Skin epidermis (tissue), 12 donors: ENCODE results near the gene TIMM29.
"Not testable (repeated sequence)": the region's sequence is repeated elsewhere in the genome, so short reads cannot be mapped to it uniquely, and the experiment has no call there.

Experiments used
- H3K27ac ChIP-seq, 21 experiments: fragments of 200-600 bp; sonication (generic) in 11 of 21; one replicate each; pipeline ENCODE4 v1.5.0; 2020; ENCODE audit warnings: mild to moderate bottlenecking in 3 of 21, inconsistent platforms in 2 of 21, moderate library complexity in 2 of 21
- H3K4me3 ChIP-seq, 7 experiments: fragments of 200-600 bp; sonication (generic) in 2 of 7; one replicate each; pipeline ENCODE4 v1.5.0; 2020; ENCODE audit warnings: inconsistent platforms in 2 of 7, mild to moderate bottlenecking in 2 of 7, moderate library complexity in 1 of 7

The TIMM29 gene

DNA sequence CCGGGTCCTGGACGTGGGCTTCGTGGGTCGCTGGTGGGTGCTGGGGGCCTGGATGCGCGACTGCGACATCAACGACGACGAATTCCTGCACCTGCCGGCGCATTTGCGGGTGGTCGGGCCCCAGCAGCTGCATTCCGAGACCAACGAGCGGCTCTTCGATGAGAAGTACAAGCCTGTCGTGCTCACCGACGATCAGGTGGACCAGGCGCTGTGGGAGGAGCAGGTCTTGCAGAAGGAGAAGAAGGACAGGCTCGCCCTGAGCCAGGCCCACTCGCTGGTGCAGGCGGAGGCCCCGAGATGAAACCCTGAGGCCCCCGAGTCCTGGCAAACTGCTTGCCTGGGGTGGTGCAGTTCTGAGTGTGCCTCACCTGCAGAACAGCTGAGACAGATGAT is 787 bp downstream of the TIMM29 start:
- Histone ChIP-seq H3K4me3 (peak overlapping the region; percentile 75 to 99 (median 94)), H3K27ac (peak overlapping the region; percentile 35 to 96 (median 89))

DNA sequence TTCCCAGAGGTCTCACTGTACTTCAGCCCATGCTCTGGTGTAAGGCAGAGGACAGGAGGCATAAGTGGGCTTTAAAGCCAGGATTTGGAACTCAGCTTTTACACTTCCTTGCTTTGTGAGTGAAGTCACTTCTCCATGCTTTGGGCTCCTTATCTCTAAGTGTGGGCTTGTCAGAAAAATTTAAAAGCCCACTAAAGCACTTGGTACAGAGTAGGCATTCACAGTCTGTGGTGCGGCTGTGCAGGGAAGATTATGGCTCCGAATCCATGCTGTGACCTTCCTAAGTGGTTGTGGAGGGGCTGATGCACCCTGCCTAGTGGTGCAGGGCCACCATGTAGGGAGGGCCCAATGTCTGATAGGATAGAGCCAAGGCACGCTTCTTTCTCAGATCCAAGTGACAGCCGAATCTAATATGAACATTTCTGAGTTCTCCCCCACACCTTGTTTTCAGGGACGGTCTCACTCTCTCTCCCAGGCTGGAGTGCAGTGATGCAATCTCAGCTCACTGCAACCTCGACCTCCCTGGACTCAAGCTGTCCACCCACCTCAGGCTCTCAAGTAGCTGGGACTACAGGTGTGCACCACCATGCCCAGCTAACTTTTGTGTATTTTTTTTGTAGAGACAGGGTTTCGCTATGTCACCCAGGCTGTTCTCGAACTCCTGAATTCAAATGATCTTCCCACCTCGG is 6.9 kb downstream of the TIMM29 start:
- Histone ChIP-seq H3K27ac (no peak overlapping the region), H3K4me3 (no peak overlapping the region)

DNA sequence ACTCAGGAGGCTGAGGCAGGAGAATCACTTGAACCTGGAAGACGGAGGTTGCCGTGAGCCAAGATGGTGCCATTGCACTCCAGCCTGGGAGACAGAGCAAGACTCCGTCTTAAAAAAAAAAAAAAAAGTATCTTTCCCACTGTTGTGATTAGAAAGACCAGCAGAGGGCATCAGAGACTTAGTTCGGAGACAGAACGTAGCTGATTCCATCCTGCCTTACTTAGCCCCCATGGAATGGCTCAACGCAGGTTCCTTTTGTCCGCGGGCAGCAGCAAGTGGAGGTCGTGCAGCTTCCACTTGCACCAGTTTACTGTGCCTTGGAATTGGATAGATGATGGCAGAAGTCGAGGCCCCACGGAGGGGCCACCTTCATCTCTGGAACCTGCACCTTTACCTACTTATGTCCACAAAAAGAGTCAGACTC is 8.1 kb downstream of the TIMM29 start:
- Histone ChIP-seq H3K27ac (no peak overlapping the region), H3K4me3 (no peak overlapping the region)

DNA sequence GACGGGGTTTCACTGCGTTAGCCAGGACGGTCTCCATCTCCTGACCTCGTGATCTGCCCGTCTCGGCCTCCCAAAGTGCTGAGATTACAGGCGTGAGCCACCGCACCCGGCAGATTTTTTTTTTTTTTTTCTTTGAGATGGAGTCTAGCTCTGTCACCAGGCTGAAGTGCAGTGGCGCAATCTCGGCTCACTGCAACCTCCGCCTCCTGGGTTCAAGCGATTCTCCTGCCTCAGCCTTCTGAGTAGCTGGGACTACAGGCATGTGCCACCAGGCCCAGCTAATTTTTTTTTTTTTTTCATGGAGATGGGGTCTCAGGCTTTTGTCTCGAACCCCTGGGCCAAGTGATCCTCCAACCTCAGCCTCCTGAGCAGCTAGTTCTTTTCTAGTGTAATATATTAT is 13.0 kb downstream of the TIMM29 start:
- peak overlapping the region in 3 of 21 experiments; percentile 24 to 48 (median 28) for H3K27ac ChIP-seq
- not testable (repeated sequence) for H3K4me3 ChIP-seq

DNA sequence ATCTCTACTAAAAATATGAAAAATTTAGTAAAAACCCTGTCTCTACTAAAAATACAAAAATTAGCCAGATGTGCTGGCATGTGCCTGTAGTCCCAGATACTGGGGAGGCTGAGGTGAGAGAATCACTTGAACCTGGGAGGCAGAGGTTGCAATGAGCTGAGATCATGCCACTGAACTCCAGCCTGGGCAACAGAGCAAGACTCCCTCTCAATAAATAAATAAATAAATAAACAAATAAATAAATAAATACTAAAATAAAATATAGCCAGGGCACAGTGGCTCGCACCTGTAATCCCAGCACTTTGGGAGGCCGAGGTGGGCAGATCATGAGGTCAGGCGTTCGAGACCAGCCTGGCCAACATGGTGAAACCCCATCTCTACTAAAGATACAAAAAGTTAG is 14.8 kb downstream of the TIMM29 start:
- not testable (repeated sequence) for H3K4me3 ChIP-seq
- H3K27ac ChIP-seq, result peak overlapping the region in 4 of 21 experiments; percentile 2 to 44 (median 16)

DNA sequence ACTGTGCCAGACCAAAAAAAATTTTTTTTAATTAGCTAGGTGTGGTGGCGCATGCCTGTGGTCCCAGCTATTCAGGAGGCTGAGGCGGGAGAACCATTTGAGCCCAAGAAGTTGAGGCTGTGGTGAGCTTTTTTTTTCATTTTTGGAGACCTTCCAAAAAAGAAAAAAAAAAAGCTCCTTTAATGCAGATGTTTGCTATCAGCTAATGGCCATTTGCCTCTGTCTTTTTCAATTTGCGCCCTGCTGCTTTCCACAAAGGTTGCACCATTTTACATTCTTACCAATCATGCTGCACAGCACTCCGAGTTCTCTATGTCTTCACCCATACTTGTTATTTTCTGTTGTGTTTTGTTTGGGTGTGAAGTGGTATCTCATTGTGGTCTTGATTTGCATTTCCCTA is 16.7 kb downstream of the TIMM29 start:
- Histone ChIP-seq H3K4me3 (no peak overlapping the region), H3K27ac (peak overlapping the region in 2 of 21 experiments; percentile 6 to 32)

DNA sequence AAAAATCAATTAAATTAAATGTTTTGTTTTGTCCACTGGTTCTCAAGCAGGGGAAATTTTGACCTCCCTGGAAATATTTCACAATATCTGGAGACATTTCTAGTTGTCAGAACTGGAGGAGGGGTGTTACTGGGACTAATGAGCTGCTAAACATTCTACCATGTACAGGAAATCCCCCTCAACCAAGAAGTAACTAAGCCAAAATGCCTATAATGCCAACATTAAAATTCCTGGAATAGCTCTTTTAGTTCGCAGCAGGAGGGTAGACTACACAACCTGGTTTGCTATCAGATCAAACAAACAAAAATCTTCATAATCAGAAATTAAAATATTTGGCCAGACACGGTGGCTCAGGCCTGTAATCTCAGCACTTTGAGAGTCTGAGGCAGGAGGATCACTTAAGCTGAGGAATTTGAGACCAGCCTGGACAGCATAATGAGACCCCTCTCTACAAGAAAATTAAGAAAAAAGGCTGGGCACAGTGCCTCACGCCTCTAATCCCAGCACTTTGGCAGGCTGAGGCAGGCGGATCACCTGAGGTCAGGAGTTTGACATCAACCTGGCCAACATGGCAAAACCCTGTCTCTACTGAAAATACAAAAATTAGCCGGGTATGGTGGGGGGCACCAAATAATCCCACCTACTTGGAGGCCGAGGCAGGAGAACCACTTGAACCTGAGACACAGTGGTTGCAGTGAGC is 18.5 kb downstream of the TIMM29 start:
- Histone ChIP-seq H3K4me3 (no peak overlapping the region), H3K27ac (peak overlapping the region in 8 of 21 experiments; percentile 1 to 63 (median 27))

DNA sequence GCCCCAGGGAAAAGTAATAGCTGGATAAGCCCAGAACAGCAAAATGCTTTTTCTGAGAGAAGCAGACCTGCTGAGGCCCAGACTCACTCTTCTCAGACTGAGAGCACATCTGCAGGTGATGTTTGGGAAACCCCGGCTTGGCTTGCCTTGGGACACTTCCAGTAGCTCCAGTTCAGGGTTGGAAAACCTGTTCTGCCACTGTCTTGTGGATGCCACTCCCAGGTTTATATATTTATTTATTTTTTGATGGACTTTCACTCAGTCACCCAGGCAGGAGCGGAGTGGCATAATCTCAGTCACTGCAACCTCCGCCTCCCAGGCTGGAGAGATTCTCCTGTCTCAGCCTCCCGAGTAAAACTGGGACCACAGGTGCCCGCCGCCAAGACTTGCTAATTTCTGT is 24.2 kb downstream of the TIMM29 start:
- H3K4me3 ChIP-seq, result no peak overlapping the region
- H3K27ac ChIP-seq, result peak overlapping the region in 15 of 21 experiments; percentile 10 to 73 (median 48)

DNA sequence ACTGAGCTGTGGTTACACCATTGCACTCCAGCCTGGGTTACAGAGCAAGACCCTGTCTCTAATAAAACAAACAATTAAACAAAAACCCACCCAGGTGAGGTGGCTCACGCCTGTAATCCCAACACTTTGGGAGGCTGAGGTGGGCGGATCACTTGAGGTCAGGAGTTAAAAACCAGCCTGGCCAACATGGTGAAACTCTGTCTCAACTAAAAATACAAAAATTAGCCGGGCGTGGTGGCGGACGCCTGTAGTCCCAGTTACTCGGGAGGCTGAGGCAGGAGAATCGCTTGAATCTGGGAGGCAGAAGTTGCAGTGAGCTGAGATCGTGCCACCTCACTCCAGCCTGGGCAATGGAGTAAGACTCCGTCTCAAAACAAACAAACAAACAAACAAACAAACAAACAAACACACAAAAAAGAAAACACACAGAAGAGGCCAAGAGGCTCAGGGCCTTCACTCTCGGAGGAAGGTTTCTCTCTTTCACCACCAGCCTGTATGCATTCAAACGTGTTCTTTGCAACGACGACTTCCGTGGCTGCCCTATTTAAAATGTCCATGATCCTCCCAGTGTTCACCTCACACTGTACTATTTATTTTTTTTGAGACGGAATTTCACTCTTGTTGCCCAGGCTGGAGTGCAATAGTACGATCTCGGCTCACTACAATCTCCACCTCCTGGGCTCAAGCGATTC is 30.8 kb downstream of the TIMM29 start:
- Histone ChIP-seq H3K27ac (peak overlapping the region in 17 of 21 experiments; percentile 85 to 99 (median 94)), H3K4me3 (peak overlapping the region in 4 of 7 experiments; percentile 53 to 94 (median 66))

DNA sequence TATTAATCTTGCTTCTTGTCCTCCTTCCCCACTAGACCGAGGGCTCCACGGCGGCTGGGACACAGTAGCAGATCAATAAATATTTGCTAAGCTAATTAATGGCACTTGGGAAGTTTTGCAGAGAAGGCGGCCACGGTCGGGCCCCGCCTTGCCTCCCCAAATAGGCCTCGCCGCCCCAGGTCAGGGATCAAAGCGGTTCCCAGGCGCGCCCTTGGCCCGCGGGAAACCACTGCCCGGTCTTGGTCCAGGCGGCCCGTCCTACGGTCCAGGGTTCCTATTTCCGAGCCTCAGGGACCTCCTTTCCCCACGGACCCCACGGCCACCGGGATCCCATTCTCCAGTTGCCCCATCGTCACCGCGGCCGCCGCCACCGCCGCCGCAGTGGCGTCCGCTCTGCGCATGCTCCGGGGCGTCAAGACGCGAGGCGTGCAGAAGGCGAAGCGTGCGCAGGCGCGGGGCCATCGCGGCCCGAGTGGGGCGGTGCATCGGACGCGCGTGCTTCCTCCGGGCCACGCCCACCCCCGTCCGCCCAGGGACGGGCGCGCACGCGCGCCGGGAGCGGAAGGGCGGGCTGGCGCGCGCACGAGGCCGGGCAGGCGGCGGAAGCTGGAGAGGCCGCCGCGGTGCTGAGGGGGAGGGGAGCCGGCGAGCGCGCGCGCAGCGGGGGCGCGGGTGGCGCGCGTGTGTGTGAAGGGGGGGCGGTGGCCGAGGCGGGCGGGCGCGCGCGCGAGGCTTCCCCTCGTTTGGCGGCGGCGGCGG is 31.9 kb downstream of the TIMM29 start, which contains the start of gene SMARCA4:
SMARCA4 (plus strand) TSS at position 717 of the 759 bp plus-strand sequence. CDS start 23,122 bp downstream, outside the sequence.
- Histone ChIP-seq H3K4me3 (peak within 1 kb of the TSS; percentile 59 to 95 (median 89)), H3K27ac (peak within 1 kb of the TSS; percentile 85 to 99 (median 95))

DNA sequence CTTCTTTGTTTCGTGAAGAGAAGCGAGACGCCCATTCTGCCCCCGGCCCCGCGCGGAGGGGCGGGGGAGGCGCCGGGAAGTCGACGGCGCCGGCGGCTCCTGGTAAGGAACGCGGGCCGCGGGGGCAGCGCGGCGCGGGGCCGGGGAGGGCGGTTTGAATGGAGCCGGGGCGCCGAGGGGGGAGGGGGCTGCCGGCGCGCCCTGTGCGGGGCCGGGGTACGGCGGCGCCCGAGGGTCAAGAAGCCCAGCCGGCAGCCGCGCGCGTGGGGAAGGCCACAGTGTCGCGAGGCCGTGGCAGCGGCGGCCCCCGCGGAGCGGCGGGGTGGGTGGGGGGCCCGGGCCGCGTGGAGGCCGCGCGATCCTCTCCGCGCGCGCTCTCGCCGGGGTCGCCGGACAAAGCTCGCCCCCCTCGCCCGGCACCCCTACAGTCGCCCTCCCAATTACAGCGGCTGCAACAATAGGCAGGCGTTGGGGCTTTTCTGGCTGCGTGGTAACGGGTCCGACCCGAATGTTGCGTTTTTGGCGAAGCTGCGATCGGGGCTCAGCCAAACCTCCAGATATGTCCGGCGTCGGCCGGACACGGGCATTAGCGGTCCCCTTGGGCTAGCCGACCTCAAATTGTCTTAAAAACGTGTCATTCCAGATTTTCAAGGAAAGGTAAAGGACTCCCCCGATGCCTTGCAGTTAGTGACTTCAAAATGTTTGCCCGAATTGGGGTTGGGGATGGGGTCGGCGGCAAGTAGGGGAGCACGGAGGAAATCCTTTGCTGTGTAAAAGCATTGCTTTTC is 32.7 kb downstream of the TIMM29 start:
- H3K27ac ChIP-seq, result peak overlapping the region; percentile 62 to 99 (median 91)
- peak overlapping the region; percentile 59 to 95 (median 89) for H3K4me3 ChIP-seq

DNA sequence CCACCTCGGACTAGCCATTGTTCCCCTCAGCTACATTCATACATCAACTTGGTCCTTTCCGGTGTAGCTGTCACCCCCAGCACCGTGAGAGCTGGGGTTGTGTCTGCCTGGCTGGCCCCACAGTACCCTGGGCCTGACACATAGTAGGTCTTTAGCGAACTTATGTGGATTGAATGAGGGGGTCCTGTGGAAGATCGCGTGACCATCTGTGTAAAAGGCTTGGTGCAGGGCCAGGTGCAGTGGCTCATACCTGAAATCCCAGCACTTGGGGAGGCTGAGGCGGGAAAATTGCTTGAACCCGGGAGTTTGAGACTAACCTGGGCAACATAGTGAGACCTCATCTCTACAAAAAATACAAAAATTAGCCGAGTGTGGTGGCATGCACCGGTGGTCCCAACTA is 34.3 kb downstream of the TIMM29 start:
- Histone ChIP-seq H3K27ac (peak overlapping the region in 4 of 21 experiments; percentile 1 to 39 (median 18)), H3K4me3 (no peak overlapping the region)

DNA sequence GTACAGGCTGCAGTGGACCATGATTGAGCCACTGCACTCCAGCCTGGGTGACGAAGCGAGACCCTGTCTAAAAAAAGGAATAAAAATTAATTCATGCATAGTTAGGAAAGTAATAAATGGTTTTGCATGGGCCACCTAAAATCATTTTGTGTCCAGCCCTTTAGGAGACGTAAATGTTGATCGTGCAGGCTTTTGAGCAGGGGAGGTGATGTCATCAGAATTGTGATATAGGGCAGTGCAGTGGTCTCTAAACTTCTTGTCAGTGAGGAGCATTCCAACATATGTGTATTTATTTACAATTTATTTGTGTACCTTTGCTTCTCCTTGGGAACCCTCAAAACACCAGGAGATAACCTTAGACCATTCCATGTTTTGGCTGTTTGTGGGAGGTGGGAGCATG is 35.3 kb downstream of the TIMM29 start:
- peak overlapping the region in 1 of 21 experiments; percentile 45 for H3K27ac ChIP-seq

DNA sequence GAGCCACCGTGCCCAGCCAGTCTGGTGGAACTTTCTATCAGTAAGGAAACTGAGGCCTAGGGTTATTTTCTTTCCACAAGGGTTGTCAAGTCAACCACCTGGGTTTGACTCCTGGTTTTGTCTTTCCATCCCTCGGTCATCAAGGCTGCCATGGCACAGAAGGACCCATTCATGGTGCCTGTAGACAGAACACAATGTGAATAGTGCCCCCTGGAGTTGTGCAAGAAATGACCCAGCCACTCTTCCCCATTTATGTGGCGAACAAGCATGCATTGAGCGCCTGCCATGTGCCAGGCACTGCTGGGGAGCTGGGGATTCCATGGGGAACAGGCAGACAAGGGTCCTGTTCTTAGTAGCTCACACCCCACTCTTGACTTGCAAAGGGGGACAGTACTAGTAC is 36.3 kb downstream of the TIMM29 start:
- peak overlapping the region in 1 of 21 experiments; percentile 11 for H3K27ac ChIP-seq

More for the DNA sequence above, 35.3 kb downstream of the TIMM29 start:
- no peak overlapping the region for H3K4me3 ChIP-seq

DNA sequence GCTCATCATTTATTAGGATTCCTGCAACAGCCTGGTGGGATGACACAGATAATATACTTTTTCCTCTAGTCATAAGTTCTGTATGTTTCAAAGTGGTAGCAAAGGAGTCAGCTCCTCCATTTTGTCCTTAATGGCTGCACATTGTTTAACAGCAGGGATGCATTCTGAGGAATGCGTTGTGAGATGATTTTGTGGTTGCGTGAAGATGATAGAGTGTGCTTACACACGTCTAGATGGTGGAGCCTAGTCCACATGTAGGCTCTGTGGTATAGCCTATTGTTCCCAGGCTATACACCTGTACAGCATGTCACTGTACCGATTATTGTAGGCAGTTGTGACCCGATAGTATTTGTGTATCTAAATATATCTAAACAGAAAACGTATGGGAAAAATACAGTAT is 36.8 kb downstream of the TIMM29 start:
- Histone ChIP-seq H3K4me3 (no peak overlapping the region), H3K27ac (peak overlapping the region in 1 of 21 experiments; percentile 11)

More for the DNA sequence above, 36.3 kb downstream of the TIMM29 start:
- H3K4me3 ChIP-seq, result no peak overlapping the region

DNA sequence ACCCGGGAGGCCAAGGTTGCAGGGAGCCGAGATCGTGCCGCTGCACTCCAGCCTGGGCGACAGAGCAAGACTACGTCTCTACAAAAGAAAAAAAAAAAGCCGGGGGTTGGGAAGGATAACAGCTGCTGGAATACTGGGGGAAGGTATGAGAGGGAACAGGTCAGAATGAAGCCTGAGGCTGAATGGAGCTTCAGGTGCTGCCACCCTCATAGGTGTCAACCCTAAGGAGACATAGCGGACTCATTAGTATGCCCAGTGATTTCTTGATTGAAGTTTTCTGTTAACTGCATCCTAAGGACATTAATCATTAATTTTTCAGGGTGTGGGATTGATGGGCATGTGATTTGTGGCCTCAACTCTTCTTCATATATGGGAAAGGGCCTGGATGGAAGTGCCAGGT is 38.2 kb downstream of the TIMM29 start:
- no peak overlapping the region for H3K4me3 ChIP-seq
- no peak overlapping the region for H3K27ac ChIP-seq

DNA sequence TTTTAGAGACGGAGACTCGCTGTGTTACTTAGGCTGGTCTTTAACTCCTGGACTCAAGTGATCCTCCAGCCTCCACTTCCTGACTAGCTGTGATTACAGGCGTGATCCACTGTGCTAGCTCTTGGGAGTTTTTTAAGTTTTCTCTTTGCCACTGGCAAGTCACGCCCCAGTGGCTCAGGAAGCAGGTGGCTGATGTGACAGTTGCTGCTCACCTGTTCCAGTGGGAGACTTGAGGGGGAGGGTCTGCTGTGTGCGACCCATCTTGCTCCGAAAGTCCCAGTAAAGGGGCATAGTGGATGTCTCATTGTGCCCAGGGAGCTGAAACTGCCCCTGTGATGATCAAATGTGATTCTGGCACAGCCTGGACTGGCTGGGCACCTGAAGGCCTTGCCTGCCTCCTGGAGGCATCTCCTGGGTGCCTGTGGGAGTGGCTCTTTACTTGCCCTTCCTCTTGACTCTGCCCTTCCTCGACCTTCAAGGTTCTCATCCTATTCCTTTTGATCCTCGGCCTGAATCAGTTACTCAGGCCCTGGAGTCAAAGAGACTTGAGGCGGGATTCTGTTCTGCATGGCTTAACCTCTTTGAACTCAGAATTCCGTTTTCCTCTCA is 40.0 kb downstream of the TIMM29 start:
- H3K4me3 ChIP-seq, result no peak overlapping the region
- H3K27ac ChIP-seq, result peak overlapping the region in 4 of 21 experiments; percentile 21 to 59 (median 50)

DNA sequence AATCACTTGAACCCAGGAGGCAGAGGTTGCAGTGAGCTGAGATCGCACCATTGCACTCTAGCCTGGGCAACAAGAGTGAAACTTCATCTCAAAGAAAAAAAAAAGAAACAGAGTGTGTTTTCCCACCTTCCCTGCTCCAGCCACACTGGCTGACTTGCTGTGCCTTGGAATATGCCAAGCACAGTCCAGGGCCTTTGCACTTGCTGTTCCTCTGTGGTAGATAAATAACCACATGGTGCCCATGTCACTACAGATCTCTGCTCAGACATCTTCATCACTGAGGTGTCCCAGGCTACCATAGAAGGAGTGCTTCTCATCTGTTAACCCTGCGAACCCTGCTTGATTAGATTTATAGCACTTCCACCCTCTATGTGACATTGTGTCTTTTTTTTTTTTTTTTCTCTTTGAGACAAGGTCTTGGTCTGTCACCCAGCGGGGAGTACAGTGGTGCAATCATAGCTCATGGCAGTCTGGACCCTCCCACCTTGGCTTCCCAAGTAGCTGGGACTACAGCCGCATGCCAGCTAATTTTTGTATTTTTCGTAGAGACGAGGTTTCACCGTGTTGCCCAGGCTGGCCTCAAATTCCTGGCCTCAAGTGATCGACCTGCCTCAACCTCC is 42.6 kb downstream of the TIMM29 start:
- Histone ChIP-seq H3K27ac (no peak overlapping the region), H3K4me3 (no peak overlapping the region)
